COLO829 (cell line): ENCODE results near the gene LOXL4.
"Not testable (repeated sequence)": the region's sequence is repeated elsewhere in the genome, so short reads cannot be mapped to it uniquely, and the experiment has no call there.

Source experiments
- DNase-seq: peaks from one replicate; pipeline ENCODE4 v3.0.0; 2012; ENCODE audit warnings: low spot score

LOXL4 gene

GRCh38 chr10:98244141-98244540, 23.9 kb downstream of the LOXL4 start:
- no peak for DNase-seq

DNA sequence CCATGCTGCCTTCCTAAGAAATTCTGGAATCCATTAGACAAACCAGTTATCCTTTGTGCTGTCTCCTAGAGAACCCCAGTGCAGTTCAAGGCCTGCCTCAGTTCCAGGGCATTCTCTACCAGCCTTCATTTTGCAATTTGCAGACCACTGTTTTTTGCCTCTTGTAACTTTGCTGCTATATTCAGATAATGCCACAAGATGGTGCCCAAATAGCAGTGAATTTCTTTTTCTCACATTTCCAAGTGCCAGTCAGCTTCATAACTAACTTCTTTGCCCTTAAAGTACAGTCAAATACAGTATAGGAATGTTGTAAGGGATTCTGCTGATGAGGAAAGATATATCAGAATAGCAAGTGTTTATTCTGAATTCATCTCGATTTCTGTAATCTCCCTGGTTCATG, 25.2 kb downstream of the LOXL4 start:
- DNase-seq: peak; percentile 30

DNA sequence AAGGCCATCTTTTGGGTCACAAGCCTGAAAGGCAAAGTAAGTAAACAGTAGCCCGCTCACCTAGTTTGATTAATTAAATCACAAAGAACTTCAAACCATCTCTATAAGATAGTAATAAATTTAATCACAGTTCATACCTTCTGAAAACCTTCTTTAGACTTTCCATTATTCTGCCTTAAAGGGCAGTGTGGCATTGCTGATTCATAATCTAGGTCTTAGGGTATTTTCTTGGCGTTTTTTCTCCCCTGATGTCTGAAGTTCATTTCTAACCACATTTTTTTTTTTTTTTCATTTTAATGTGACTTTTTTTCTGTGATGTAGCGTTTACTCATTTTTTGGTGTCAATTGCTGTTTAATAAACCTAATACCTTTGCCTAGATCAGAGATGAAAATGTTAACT, 27.5 kb downstream of the LOXL4 start:
- DNase-seq: no peak

DNA sequence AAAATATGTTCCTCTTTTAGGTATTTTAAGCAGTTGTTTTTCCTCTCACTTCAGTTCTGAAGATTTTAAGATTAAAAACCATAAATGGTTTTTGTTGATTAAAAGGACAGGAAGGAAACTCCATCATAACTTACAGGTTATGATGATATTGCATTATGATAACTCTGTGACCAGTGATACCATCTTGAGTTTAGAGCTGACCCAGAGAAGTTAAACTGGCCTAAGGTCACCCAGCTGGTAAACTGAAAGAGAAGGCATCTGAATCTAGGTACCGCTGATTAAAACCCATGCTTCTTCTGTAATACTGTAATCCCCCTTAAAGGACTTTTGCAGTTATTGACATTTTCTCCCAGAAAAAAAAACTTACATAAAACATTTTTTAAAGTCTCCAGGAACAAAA, 29.6 kb downstream of the LOXL4 start:
- no peak for DNase-seq

GRCh38 chr10:98236862-98237261, 31.1 kb downstream of the LOXL4 start:
- DNase-seq: no peak

DNA sequence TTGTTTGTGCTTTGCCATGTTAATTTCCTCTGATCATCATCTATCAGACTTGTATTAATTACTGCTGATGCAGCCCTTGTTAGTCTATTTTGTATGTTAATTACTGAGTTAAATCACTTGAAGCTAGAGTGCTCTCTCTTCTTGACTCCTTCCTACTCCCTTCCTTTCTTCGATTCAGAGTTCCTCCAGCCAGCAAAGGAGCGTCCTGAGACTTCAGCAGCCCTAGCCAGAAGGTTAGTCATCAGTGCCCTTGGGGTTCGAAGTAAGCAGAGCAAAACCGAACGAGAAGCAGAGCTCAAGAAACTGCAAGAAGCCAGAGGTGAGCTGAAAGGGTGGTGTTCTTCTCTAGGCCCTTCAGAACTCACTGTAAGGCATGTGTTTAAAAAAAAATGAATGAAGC, 32.1 kb downstream of the LOXL4 start:
- no peak for DNase-seq

- DNase-seq: no peak
Measured at GRCh38 chr10:98231417-98231816, 36.6 kb downstream of the LOXL4 start.

- DNase-seq: not testable (repeated sequence)
Measured at GRCh38 chr10:98228266-98228665, 39.7 kb downstream of the LOXL4 start.

DNA sequence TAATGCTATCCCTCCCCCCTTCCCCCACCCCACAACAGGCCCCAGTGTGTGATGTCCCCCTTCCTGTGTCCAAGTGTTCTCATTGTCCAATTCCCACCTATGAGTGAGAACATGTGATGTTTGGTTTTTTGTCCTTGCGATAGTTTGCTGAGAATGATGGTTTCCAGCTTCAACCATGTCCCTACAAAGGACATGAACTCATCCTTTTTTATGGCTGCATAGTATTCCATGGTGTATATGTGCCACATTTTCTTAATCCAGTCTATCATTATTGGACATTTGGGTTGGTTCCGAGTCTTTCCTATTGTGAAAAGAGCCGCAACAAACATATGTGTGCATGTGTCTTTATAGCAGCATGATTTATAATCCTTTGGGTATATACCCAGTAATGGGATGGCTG, 40.3 kb downstream of the LOXL4 start:
- DNase-seq: not testable (repeated sequence)

GRCh38 chr10:98226508-98227144, 41.4 kb downstream of the LOXL4 start:
- no peak for DNase-seq

GRCh38 chr10:98224996-98225395, 43.0 kb downstream of the LOXL4 start:
- no peak for DNase-seq

- DNase-seq: no peak
Measured at GRCh38 chr10:98224509-98224908, 43.5 kb downstream of the LOXL4 start.

DNA sequence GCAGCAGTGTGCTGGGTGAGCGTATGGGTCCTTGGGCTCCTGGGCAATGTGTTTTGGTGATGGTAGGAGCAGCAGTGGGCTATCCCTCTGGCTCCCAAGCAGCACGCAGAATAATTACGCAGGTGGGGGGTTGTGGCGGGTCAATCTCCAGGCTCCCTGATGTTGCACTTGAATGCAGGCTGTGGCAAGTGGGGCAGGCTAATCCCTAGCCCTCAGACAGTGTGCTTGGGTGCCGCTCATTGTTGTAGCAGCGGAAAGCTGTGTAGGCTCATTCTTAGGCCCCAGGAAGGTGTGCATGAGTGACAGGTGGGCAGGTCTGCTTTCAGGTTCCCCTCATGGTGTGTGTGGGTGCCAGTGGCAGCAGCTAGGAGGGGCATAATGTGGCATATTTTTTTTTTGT, 44.1 kb downstream of the LOXL4 start:
- DNase-seq: no peak

DNA sequence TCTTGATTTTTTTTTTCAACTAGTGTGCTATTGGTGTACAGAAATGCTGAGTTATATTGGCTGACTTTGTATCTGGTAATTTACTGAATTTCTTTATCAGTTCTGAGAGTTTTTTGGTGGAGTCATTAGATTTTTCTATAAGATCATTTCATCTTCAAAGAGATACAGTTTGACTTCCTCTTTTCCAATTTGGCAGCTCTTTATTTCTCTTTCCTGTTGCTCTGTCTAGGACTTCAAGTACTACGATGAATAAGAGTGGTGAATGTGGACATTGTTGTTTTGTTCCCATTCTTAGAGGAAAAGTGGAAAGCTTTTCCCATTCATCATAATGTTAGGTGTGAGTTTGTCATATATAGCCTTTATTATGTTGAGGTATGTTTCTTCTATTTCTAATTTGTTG, 50.2 kb downstream of the LOXL4 start:
- no peak for DNase-seq

GRCh38 chr10:98215373-98215772, 52.6 kb downstream of the LOXL4 start:
- no peak for DNase-seq

DNA sequence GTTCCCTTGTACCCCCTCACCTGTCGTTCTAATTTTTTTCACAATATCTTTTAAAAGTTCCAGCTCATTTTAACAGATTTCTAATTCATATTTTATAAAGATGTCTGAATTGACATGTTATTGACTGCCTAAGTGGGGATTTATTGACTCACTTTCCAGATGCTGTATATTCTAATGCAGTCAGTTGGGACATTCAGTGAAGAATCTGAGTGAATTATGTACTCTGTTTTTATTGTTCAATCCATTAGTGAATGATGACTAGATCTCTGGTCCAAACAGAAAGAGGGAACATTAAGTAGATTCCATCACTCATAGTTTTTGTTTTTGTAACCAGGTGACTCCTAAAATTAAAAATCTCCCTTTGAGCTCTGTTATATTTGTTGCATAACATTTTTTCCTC, 54.3 kb downstream of the LOXL4 start:
- no peak for DNase-seq

DNA sequence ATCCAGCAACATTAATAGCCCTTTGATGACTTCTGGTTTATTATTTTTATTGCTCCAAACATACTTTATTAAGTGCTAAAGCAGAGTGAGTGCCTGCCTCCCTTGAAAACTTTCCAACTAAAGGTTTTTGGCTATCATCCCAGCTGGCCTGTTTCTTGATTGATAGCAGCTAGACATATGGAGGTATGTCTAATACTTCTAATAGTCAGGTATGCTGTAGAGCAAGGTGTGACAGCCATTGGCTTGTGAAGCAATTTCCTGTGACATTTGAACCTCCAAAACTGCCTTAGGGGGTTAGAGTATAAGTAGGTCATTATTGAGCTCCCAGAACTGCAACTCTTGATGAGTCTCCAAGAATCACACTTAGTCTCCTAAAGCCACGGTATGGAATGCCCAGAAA, 55.8 kb downstream of the LOXL4 start:
- DNase-seq: no peak

DNA sequence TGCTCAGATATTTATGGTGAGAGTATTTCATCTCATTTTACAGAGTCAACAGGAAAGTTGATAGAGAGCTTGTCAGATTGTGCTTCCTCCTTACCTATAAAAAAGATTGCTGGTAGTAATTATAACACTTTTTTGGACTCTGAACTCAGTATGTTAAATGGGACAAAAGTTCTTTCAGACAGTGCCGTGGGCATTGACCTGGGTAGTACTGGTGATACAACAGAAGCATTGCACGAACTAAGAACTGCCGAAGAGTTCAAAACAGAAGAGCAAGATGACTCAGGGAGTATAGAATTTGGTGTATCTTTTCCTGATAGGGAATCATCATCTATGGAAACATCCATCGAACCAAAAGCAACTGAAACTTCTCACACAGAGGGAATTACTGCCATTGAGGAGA, 58.6 kb downstream of the LOXL4 start:
- no peak for DNase-seq

GRCh38 chr10:98208925-98209324, 59.1 kb downstream of the LOXL4 start:
- no peak for DNase-seq

DNA sequence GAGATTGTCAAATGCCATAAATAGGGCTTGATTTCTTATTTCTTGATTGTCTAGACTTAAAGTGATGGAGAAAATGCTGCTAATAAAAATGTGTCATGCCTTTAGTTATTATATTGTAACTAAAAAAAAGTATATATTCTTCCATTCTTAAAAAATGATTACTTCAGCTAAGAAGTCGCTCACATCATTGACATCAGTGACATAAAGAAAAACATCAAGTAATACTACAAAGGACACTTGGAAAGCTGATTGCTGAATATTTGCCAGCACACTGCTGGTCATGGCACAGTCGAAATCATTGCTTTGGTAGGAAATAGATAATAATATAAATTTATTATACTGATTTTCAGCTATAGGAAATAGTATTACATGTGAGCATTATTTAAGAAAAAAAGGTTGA, 62.6 kb downstream of the LOXL4 start:
- no peak for DNase-seq

GRCh38 chr10:98202378-98202777, 65.6 kb downstream of the LOXL4 start:
- DNase-seq: no peak

DNA sequence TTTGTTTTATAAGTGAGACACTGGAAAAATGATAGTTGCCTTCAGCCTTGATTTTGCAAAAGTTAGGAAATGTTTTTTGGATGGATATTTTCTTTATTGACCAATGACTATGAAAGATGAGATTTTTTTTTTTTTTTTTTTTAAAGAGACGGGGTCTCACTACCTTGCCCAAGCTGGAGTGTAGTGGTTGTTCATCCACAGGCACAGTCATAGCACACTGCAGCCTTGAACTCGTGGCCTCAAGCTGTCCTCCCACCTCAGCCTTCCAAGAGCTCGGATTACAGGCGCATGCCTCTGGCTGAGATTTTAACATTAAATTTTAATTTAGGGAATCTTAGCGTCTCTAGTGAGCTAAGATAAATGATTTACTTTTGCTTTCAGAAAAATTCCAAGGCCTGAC, 66.2 kb downstream of the LOXL4 start:
- DNase-seq: no peak
